HepG2 (cell line): Measurements from ENCODE around the gene NOS1. TPM values are rescaled to one million over a fixed set of nuclear protein-coding genes. Genes with fewer than 3 reads are reported as not detected.
A peak's percentile ranks its signal among the peaks of the same experiment; 100 is the strongest.

Experiments
- HDAC2 ChIP-seq: sonication (generic); formaldehyde crosslinking; IDR thresholded peaks from 2 replicates; pipeline ENCODE4 v1.4.0; 2020; ENCODE audit warnings: missing genetic modification reagents
- HOXD1 ChIP-seq: sonication (generic); formaldehyde crosslinking; IDR thresholded peaks from 2 replicates; pipeline ENCODE4 v1.5.0; 2020; ENCODE audit warnings: missing genetic modification reagents
- YY1 ChIP-seq: IDR thresholded peaks from 2 replicates; pipeline ENCODE4 v1.6.1; 2011; ENCODE audit warnings: low read length, low read depth, moderate library complexity, mild to moderate bottlenecking; ENCODE audit not compliant: insufficient read depth, insufficient replicate concordance
- ZNF335 ChIP-seq: sonication (generic); formaldehyde crosslinking; IDR thresholded peaks from 2 replicates; pipeline ENCODE4 v1.4.0; 2020; ENCODE audit warnings: missing genetic modification reagents
- ZNF749 ChIP-seq: sonication (generic); formaldehyde crosslinking; IDR thresholded peaks from 2 replicates; pipeline ENCODE4 v1.8.0; 2022; ENCODE audit warnings: mild to moderate bottlenecking, missing genetic modification reagents, moderate library complexity, borderline replicate concordance
- ZNF883 ChIP-seq: sonication (generic); formaldehyde crosslinking; IDR thresholded peaks from 2 replicates; pipeline ENCODE4 v1.5.1; 2020; ENCODE audit warnings: mild to moderate bottlenecking, missing genetic modification reagents; ENCODE audit errors: not compliant biosample characterization
- ZSCAN21 ChIP-seq: sonication (generic); formaldehyde crosslinking; IDR thresholded peaks from 2 replicates; pipeline ENCODE4 v1.8.0; 2022; ENCODE audit warnings: mild to moderate bottlenecking, missing genetic modification reagents, moderate library complexity, borderline replicate concordance
- polyA plus RNA-seq, 8 experiments: library from polyadenylated mRNA; depleted of rRNA in 3 of 8; stranded (reverse) in 7 of 8; unstranded in 1 of 8; fragments of >200 nt; fragmentation: Illumina TruSeq in 4 of 8; extraction: Trizol in 4 of 8; gene quantifications; 2 replicates each; pipeline versions ENCODE4 v1.2.1 to v1.2.3, GENCODE V29; 2011 to 2016; ENCODE audit warnings: low read depth in 4 of 8, missing spikeins in 1 of 8, mixed read lengths in 1 of 8; ENCODE audit not compliant: insufficient read depth in 1 of 8
- total RNA-seq, 5 experiments: library from RNA; depleted of rRNA; stranded (reverse); fragments of >200 nt; fragmentation: Illumina TruSeq; extraction: Trizol; gene quantifications; 2 replicates each; pipeline ENCODE4 v1.2.3, GENCODE V29; 2016; ENCODE audit warnings: low read depth in 1 of 5
- TF ChIP-seq, protein P1 (sequence below): sonication (generic); IDR thresholded peaks from 2 replicates; pipeline ENCODE4 v1.6.1; 2016; ENCODE audit warnings: low read depth, borderline replicate concordance
- TF ChIP-seq, protein P2 (sequence below): sonication (generic); formaldehyde crosslinking; IDR thresholded peaks from 2 replicates; pipeline ENCODE4 v1.4.0; 2020; ENCODE audit warnings: missing genetic modification reagents
- TF ChIP-seq, protein P3 (sequence below): sonication (generic); formaldehyde crosslinking; conservative IDR thresholded peaks from 2 replicates; pipeline ENCODE4 v1.8.0; 2022; ENCODE audit warnings: missing genetic modification reagents
- TF ChIP-seq, protein P4 (sequence below), 2 experiments: fragments of 450-650 bp in 1 of 2; sonication (generic) in 1 of 2; formaldehyde crosslinking; IDR thresholded peaks; 2 replicates each; pipeline versions ENCODE4 v1.5.0 to v1.8.0; 2020 to 2022; ENCODE audit warnings: mild to moderate bottlenecking in 1 of 2, missing genetic modification reagents in 1 of 2
- TF ChIP-seq, protein P5 (sequence below): sonication (generic); formaldehyde crosslinking; IDR thresholded peaks from 2 replicates; pipeline ENCODE4 v1.4.0; 2020; ENCODE audit warnings: missing genetic modification reagents
- TF ChIP-seq, protein P6 (sequence below): sonication (generic); formaldehyde crosslinking; IDR thresholded peaks from 2 replicates; pipeline ENCODE4 v1.4.0; 2020; ENCODE audit warnings: missing genetic modification reagents, low read depth, mild to moderate bottlenecking, borderline replicate concordance
- TF ChIP-seq, protein P7 (sequence below): sonication (generic); formaldehyde crosslinking; IDR thresholded peaks from 2 replicates; pipeline ENCODE4 v1.4.0; 2020; ENCODE audit warnings: mild to moderate bottlenecking, missing genetic modification reagents
- TF ChIP-seq, protein P8 (sequence below): sonication (generic); formaldehyde crosslinking; IDR thresholded peaks from 2 replicates; pipeline ENCODE4 v1.5.1; 2020; ENCODE audit warnings: missing genetic modification reagents, mild to moderate bottlenecking, borderline replicate concordance

Gene NOS1
- total and polyA plus RNA-seq, 2 of the 13 experiments (the other 11 are each of a cell fraction or from before 2014, with no cell fraction given): not detected

DNA sequence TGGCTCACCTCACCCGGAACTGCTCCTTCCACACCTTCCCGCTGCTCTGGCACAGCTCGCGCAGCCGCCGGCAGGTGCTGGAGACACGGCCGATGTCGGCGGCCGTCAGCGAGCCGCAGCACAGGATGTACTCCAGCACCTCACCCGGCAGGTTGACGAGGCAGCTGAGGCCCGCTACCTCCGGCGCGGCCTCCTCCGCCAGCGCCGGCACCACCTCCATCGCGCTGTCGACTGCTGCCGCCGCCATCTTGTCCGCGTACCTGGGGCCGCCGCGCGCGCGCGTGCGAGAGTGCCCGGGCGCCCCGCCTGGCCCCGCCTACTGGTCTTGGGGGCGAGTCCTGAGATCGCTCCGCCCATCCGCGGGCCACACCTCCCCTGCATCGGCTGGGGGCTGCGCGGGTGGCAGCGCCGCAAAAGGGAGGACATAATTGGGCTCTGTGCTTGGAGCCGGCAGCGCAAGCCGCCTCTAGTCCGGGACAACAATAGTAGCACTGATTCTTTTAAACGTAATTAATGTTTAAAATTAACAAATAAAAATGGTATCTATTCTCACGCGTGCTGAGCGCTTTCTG is 171.1 kb downstream of the NOS1 start, which contains the start of gene FBXO21 (continued):
- TF ChIP-seq ZSCAN21 (CRISPR knock-in tag) (peak; percentile 91), HDAC2 (CRISPR knock-in tag) (peak; percentile 40; the same call in 1 of the 2 replicates), ZNF749 (CRISPR knock-in tag) (peak; percentile 65; the same call in 1 of the 2 replicates), HOXD1 (CRISPR knock-in tag) (peak; percentile 29; the same call in 1 of the 2 replicates), ZNF883 (CRISPR knock-in tag) (peak; percentile 33), ZNF335 (CRISPR knock-in tag) (no peak), YY1 (peak; percentile 97)
- TF ChIP-seq, protein P1, sequence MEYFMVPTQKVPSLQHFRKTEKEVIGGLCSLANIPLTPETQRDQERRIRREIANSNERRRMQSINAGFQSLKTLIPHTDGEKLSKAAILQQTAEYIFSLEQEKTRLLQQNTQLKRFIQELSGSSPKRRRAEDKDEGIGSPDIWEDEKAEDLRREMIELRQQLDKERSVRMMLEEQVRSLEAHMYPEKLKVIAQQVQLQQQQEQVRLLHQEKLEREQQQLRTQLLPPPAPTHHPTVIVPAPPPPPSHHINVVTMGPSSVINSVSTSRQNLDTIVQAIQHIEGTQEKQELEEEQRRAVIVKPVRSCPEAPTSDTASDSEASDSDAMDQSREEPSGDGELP: no peak
- TF ChIP-seq, protein P2, sequence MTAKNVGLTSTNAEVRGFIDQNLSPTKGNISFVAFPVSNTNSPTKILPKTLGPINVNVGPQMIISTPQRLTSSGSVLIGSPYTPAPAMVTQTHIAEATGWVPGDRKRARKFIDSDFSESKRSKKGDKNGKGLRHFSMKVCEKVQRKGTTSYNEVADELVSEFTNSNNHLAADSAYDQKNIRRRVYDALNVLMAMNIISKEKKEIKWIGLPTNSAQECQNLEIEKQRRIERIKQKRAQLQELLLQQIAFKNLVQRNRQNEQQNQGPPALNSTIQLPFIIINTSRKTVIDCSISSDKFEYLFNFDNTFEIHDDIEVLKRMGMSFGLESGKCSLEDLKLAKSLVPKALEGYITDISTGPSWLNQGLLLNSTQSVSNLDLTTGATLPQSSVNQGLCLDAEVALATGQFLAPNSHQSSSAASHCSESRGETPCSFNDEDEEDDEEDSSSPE (CRISPR knock-in tag): peak; percentile 77
- TF ChIP-seq, protein P3, sequence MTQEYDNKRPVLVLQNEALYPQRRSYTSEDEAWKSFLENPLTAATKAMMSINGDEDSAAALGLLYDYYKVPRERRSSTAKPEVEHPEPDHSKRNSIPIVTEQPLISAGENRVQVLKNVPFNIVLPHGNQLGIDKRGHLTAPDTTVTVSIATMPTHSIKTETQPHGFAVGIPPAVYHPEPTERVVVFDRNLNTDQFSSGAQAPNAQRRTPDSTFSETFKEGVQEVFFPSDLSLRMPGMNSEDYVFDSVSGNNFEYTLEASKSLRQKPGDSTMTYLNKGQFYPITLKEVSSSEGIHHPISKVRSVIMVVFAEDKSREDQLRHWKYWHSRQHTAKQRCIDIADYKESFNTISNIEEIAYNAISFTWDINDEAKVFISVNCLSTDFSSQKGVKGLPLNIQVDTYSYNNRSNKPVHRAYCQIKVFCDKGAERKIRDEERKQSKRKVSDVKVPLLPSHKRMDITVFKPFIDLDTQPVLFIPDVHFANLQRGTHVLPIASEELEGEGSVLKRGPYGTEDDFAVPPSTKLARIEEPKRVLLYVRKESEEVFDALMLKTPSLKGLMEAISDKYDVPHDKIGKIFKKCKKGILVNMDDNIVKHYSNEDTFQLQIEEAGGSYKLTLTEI (CRISPR knock-in tag): no peak
- TF ChIP-seq, protein P4, sequence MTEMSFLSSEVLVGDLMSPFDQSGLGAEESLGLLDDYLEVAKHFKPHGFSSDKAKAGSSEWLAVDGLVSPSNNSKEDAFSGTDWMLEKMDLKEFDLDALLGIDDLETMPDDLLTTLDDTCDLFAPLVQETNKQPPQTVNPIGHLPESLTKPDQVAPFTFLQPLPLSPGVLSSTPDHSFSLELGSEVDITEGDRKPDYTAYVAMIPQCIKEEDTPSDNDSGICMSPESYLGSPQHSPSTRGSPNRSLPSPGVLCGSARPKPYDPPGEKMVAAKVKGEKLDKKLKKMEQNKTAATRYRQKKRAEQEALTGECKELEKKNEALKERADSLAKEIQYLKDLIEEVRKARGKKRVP (CRISPR knock-in tag; IDR thresholded peaks at IDR 0.05): peak in 1 of 2 experiments; percentile 40; a peak in 1 of 4 replicates
- TF ChIP-seq, protein P5, sequence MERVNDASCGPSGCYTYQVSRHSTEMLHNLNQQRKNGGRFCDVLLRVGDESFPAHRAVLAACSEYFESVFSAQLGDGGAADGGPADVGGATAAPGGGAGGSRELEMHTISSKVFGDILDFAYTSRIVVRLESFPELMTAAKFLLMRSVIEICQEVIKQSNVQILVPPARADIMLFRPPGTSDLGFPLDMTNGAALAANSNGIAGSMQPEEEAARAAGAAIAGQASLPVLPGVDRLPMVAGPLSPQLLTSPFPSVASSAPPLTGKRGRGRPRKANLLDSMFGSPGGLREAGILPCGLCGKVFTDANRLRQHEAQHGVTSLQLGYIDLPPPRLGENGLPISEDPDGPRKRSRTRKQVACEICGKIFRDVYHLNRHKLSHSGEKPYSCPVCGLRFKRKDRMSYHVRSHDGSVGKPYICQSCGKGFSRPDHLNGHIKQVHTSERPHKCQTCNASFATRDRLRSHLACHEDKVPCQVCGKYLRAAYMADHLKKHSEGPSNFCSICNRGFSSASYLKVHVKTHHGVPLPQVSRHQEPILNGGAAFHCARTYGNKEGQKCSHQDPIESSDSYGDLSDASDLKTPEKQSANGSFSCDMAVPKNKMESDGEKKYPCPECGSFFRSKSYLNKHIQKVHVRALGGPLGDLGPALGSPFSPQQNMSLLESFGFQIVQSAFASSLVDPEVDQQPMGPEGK (CRISPR knock-in tag): peak; percentile 79
- TF ChIP-seq, protein P6, sequence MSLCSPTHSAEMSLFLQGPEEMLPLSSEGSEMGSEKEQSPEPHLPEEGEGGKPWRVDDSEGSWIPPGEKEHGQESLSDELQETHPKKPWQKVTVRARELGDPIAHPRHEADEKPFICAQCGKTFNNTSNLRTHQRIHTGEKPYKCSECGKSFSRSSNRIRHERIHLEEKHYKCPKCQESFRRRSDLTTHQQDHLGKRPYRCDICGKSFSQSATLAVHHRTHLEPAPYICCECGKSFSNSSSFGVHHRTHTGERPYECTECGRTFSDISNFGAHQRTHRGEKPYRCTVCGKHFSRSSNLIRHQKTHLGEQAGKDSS: peak; percentile 60; the same call in 1 of the 2 replicates
- TF ChIP-seq, protein P7, sequence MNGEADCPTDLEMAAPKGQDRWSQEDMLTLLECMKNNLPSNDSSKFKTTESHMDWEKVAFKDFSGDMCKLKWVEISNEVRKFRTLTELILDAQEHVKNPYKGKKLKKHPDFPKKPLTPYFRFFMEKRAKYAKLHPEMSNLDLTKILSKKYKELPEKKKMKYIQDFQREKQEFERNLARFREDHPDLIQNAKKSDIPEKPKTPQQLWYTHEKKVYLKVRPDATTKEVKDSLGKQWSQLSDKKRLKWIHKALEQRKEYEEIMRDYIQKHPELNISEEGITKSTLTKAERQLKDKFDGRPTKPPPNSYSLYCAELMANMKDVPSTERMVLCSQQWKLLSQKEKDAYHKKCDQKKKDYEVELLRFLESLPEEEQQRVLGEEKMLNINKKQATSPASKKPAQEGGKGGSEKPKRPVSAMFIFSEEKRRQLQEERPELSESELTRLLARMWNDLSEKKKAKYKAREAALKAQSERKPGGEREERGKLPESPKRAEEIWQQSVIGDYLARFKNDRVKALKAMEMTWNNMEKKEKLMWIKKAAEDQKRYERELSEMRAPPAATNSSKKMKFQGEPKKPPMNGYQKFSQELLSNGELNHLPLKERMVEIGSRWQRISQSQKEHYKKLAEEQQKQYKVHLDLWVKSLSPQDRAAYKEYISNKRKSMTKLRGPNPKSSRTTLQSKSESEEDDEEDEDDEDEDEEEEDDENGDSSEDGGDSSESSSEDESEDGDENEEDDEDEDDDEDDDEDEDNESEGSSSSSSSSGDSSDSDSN (CRISPR knock-in tag): peak; percentile 81; the same call in 1 of the 2 replicates
- TF ChIP-seq, protein P8, sequence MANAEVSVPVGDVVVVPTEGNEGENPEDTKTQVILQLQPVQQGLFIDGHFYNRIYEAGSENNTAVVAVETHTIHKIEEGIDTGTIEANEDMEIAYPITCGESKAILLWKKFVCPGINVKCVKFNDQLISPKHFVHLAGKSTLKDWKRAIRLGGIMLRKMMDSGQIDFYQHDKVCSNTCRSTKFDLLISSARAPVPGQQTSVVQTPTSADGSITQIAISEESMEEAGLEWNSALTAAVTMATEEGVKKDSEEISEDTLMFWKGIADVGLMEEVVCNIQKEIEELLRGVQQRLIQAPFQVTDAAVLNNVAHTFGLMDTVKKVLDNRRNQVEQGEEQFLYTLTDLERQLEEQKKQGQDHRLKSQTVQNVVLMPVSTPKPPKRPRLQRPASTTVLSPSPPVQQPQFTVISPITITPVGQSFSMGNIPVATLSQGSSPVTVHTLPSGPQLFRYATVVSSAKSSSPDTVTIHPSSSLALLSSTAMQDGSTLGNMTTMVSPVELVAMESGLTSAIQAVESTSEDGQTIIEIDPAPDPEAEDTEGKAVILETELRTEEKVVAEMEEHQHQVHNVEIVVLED (CRISPR knock-in tag): 0 out of 2 replicates have a peak, but pooled peaks have one; percentile 35
